ENCODE results near the gene CNTNAP2. TPM values are rescaled to one million over a fixed set of nuclear protein-coding genes. Genes with fewer than 3 reads are reported as not detected.
A peak's percentile ranks its signal among the peaks of the same experiment; 100 is the strongest.

CNTNAP2 gene
- polyA plus RNA-seq, 4 donors, result 0.54 to 10.1 (median 2.6) TPM

- H3K27me3 ChIP-seq (ENCODE audit: control insufficient read depth in 3 of 3, insufficient read depth in 3 of 3, low read length in 3 of 3), result no peaks in the 10 kb centered on the region
- H3K4me1 ChIP-seq (ENCODE audit: control insufficient read depth in 3 of 3, insufficient read depth in 2 of 3, low read depth in 1 of 3, low read length in 2 of 3), result no peaks in the 10 kb centered on the region
- H3K36me3 ChIP-seq (ENCODE audit: control insufficient read depth in 3 of 3, insufficient read depth in 2 of 3, low read depth in 1 of 3, low read length in 3 of 3), result no peaks in the 10 kb centered on the region
- H3K27ac ChIP-seq (ENCODE audit: low read depth in 1 of 3, low read length in 2 of 3), result no peak overlapping the region
- 43 to 59% (median 44%) methylated on average over 3 of the region's 3 CpGs for WGBS, 3 donors
- no peak overlapping the region for H3K4me3 ChIP-seq (ENCODE audit: low read depth in 1 of 3, low read length in 3 of 3)
- DNase-seq (no peak), FAIRE-seq (no peak)
- peaks cover 0 to 3% of the 10 kb centered on the region in 2 donors for H3K9me3 ChIP-seq (ENCODE audit: control insufficient read depth in 2 of 2, insufficient read depth in 1 of 2, low read depth in 1 of 2, low read length in 1 of 2)
These were observed 647.9 kb downstream of the CNTNAP2 start for GRCh38 chr7:146764458-146764857.

GRCh38 chr7:146768957-146769356, 652.4 kb downstream of the CNTNAP2 start:
- no peak overlapping the region for H3K4me3 ChIP-seq (ENCODE audit: low read depth in 1 of 3, low read length in 3 of 3)
- H3K36me3 ChIP-seq (ENCODE audit: control insufficient read depth in 3 of 3, insufficient read depth in 2 of 3, low read depth in 1 of 3, low read length in 3 of 3), result no peaks in the 10 kb centered on the region
- no peaks in the 10 kb centered on the region for H3K27me3 ChIP-seq (ENCODE audit: control insufficient read depth in 3 of 3, insufficient read depth in 3 of 3, low read length in 3 of 3)
- H3K27ac ChIP-seq (ENCODE audit: low read depth in 1 of 3, low read length in 2 of 3), result no peak overlapping the region
- FAIRE-seq (no peak), DNase-seq (no peak)
- no peaks in the 10 kb centered on the region for H3K4me1 ChIP-seq (ENCODE audit: control insufficient read depth in 3 of 3, insufficient read depth in 2 of 3, low read depth in 1 of 3, low read length in 2 of 3)
- H3K9me3 ChIP-seq (ENCODE audit: control insufficient read depth in 2 of 2, insufficient read depth in 1 of 2, low read depth in 1 of 2, low read length in 1 of 2), result no peaks in the 10 kb centered on the region
- 70 to 80% (median 78%) methylated on average over 3 of the region's 3 CpGs for WGBS, 3 donors

GRCh38 chr7:146772601-146773000, 656.0 kb downstream of the CNTNAP2 start:
- H3K27me3 ChIP-seq (ENCODE audit: control insufficient read depth in 3 of 3, insufficient read depth in 3 of 3, low read length in 3 of 3), result no peaks in the 10 kb centered on the region
- H3K9me3 ChIP-seq (ENCODE audit: control insufficient read depth in 2 of 2, insufficient read depth in 1 of 2, low read depth in 1 of 2, low read length in 1 of 2), result no peaks in the 10 kb centered on the region
- no peaks in the 10 kb centered on the region for H3K36me3 ChIP-seq (ENCODE audit: control insufficient read depth in 3 of 3, insufficient read depth in 2 of 3, low read depth in 1 of 3, low read length in 3 of 3)
- WGBS, 3 donors, result 55 to 66% (median 57%) methylated on average over 5 of the region's 5 CpGs
- H3K4me3 ChIP-seq (ENCODE audit: low read depth in 1 of 3, low read length in 3 of 3), result no peak overlapping the region
- DNase-seq (peak in 1 of 2 donors; percentile 4), FAIRE-seq (no peak)
- H3K4me1 ChIP-seq (ENCODE audit: control insufficient read depth in 3 of 3, insufficient read depth in 2 of 3, low read depth in 1 of 3, low read length in 2 of 3), result no peaks in the 10 kb centered on the region
- no peak overlapping the region for H3K27ac ChIP-seq (ENCODE audit: low read depth in 1 of 3, low read length in 2 of 3)

GRCh38 chr7:146773506-146773905, 656.9 kb downstream of the CNTNAP2 start:
- DNase-seq (no peak), FAIRE-seq (no peak)
- Histone ChIP-seq H3K36me3 (ENCODE audit: control insufficient read depth in 3 of 3, insufficient read depth in 2 of 3, low read depth in 1 of 3, low read length in 3 of 3) (no peaks in the 10 kb centered on the region), H3K9me3 (ENCODE audit: control insufficient read depth in 2 of 2, insufficient read depth in 1 of 2, low read depth in 1 of 2, low read length in 1 of 2) (no peaks in the 10 kb centered on the region), H3K4me3 (ENCODE audit: low read depth in 1 of 3, low read length in 3 of 3) (no peak overlapping the region), H3K27ac (ENCODE audit: low read depth in 1 of 3, low read length in 2 of 3) (no peak overlapping the region), H3K4me1 (ENCODE audit: control insufficient read depth in 3 of 3, insufficient read depth in 2 of 3, low read depth in 1 of 3, low read length in 2 of 3) (no peaks in the 10 kb centered on the region), H3K27me3 (ENCODE audit: control insufficient read depth in 3 of 3, insufficient read depth in 3 of 3, low read length in 3 of 3) (no peaks in the 10 kb centered on the region)
- WGBS, 3 donors, result 87 to 91% (median 90%) methylated on average over 5 of the region's 5 CpGs

GRCh38 chr7:146781352-146782116, 664.9 kb downstream of the CNTNAP2 start:
- no peak for DNase-seq
- Histone ChIP-seq H3K9me3 (ENCODE audit: control insufficient read depth in 2 of 2, insufficient read depth in 1 of 2, low read depth in 1 of 2, low read length in 1 of 2) (no peaks in the 10 kb centered on the region), H3K4me1 (ENCODE audit: control insufficient read depth in 3 of 3, insufficient read depth in 2 of 3, low read depth in 1 of 3, low read length in 2 of 3) (no peaks in the 10 kb centered on the region), H3K27me3 (ENCODE audit: control insufficient read depth in 3 of 3, insufficient read depth in 3 of 3, low read length in 3 of 3) (no peaks in the 10 kb centered on the region), H3K27ac (ENCODE audit: low read depth in 1 of 3, low read length in 2 of 3) (no peak overlapping the region), H3K36me3 (ENCODE audit: control insufficient read depth in 3 of 3, insufficient read depth in 2 of 3, low read depth in 1 of 3, low read length in 3 of 3) (no peaks in the 10 kb centered on the region), H3K4me3 (ENCODE audit: low read depth in 1 of 3, low read length in 3 of 3) (no peak overlapping the region)
- no peak for FAIRE-seq
- 85 to 86% (median 86%) methylated on average over 12 of the region's 12 CpGs for WGBS, 3 donors

- DNase-seq, result no peak
- Histone ChIP-seq H3K9me3 (ENCODE audit: control insufficient read depth in 2 of 2, insufficient read depth in 1 of 2, low read depth in 1 of 2, low read length in 1 of 2) (no peaks in the 10 kb centered on the region), H3K36me3 (ENCODE audit: control insufficient read depth in 3 of 3, insufficient read depth in 2 of 3, low read depth in 1 of 3, low read length in 3 of 3) (no peaks in the 10 kb centered on the region), H3K27ac (ENCODE audit: low read depth in 1 of 3, low read length in 2 of 3) (no peak overlapping the region), H3K27me3 (ENCODE audit: control insufficient read depth in 3 of 3, insufficient read depth in 3 of 3, low read length in 3 of 3) (no peaks in the 10 kb centered on the region), H3K4me1 (ENCODE audit: control insufficient read depth in 3 of 3, insufficient read depth in 2 of 3, low read depth in 1 of 3, low read length in 2 of 3) (no peaks in the 10 kb centered on the region), H3K4me3 (ENCODE audit: low read depth in 1 of 3, low read length in 3 of 3) (no peak overlapping the region)
- WGBS, 3 donors, result 87 to 88% (median 88%) methylated on average over 18 of the region's 18 CpGs
- no peak for FAIRE-seq
These were observed 670.7 kb downstream of the CNTNAP2 start for GRCh38 chr7:146787266-146787665.

GRCh38 chr7:146788008-146788407, 671.4 kb downstream of the CNTNAP2 start:
- FAIRE-seq (no peak), DNase-seq (no peak)
- Histone ChIP-seq H3K9me3 (ENCODE audit: control insufficient read depth in 2 of 2, insufficient read depth in 1 of 2, low read depth in 1 of 2, low read length in 1 of 2) (no peaks in the 10 kb centered on the region), H3K27ac (ENCODE audit: low read depth in 1 of 3, low read length in 2 of 3) (no peak overlapping the region), H3K36me3 (ENCODE audit: control insufficient read depth in 3 of 3, insufficient read depth in 2 of 3, low read depth in 1 of 3, low read length in 3 of 3) (no peaks in the 10 kb centered on the region), H3K4me1 (ENCODE audit: control insufficient read depth in 3 of 3, insufficient read depth in 2 of 3, low read depth in 1 of 3, low read length in 2 of 3) (no peaks in the 10 kb centered on the region), H3K27me3 (ENCODE audit: control insufficient read depth in 3 of 3, insufficient read depth in 3 of 3, low read length in 3 of 3) (no peaks in the 10 kb centered on the region), H3K4me3 (ENCODE audit: low read depth in 1 of 3, low read length in 3 of 3) (no peak overlapping the region)
- WGBS, 3 donors, result 79 to 91% (median 84%) methylated on average over 14 to 15 of the region's 15 CpGs

GRCh38 chr7:146791344-146792285, 675.0 kb downstream of the CNTNAP2 start:
- Histone ChIP-seq H3K27me3 (ENCODE audit: control insufficient read depth in 3 of 3, insufficient read depth in 3 of 3, low read length in 3 of 3) (no peaks in the 10 kb centered on the region), H3K4me3 (ENCODE audit: low read depth in 1 of 3, low read length in 3 of 3) (no peak overlapping the region), H3K4me1 (ENCODE audit: control insufficient read depth in 3 of 3, insufficient read depth in 2 of 3, low read depth in 1 of 3, low read length in 2 of 3) (no peaks in the 10 kb centered on the region), H3K36me3 (ENCODE audit: control insufficient read depth in 3 of 3, insufficient read depth in 2 of 3, low read depth in 1 of 3, low read length in 3 of 3) (no peaks in the 10 kb centered on the region), H3K27ac (ENCODE audit: low read depth in 1 of 3, low read length in 2 of 3) (no peak overlapping the region), H3K9me3 (ENCODE audit: control insufficient read depth in 2 of 2, insufficient read depth in 1 of 2, low read depth in 1 of 2, low read length in 1 of 2) (peaks cover 0 to 7% of the 10 kb centered on the region in 2 donors)
- no peak for DNase-seq
- FAIRE-seq, result no peak
- WGBS, 3 donors, result 45 to 62% (median 48%) methylated on average over 7 of the region's 7 CpGs

Data from small intestine (tissue), 7 donors.